Measurements from ENCODE around the gene ZNF287.

DNA sequence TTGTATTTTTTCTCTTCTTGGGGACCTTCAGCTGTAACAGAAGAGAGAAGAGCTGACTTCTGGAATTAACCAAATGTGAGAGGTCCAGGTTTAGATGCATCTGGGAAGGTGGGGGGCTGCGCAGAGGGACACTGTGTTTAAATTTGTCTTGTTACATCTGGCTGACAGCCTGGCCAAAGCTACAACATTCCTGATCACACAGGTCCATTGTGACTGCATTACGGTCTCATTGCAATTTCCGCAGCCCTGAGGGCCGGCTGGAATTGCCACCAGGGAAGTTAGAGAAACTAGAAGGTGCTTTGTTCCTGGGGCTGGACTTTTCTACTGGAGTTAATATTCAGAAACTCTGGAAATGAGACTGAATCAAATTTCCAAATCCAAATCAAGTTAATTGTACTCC is 39.1 kb downstream of the ZNF287 start:
- no peak for TF ChIP-seq TAF1 (IDR thresholded peaks at IDR 0.05; ENCODE audit: borderline replicate concordance, insufficient read depth, low read length)
- TF ChIP-seq POLR2AphosphoS5 (IDR thresholded peaks at IDR 0.05; ENCODE audit: low read depth, low read length): no peak
